22Rv1 (cell line): ENCODE results near the gene TNP1.

Experiments used
- ZFX ChIP-seq: fragments of 450-650 bp; IDR thresholded peaks from 2 replicates; pipeline ENCODE4 v1.6.1; 2017; ENCODE audit warnings: antibody characterized with exemption, borderline replicate concordance
- TF ChIP-seq, protein P1 (sequence below): fragments of 450-650 bp; IDR thresholded peaks from 2 replicates; pipeline ENCODE4 v1.5.1; 2017; ENCODE audit warnings: mild to moderate bottlenecking

DNA sequence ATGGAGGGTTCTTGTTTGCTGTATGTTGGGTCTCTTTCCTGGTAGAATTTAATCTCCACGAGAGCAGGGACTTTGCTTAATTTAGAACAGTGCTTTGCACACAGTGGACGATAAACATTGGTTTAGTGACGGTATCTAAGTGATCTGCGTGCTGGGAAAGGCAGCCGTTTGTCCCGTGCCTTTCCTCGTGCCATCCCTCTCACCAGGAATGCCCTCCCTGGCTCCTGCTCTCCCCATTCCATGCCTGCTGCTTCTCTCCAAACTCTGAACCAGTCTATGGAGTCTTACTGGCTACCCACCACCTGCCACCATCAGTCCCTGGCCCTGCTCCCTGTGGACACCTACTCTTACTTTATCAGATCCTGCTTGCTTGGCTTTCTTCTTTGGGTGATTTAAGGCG is 27.3 kb upstream of the TNP1 start:
- TF ChIP-seq, protein P1, sequence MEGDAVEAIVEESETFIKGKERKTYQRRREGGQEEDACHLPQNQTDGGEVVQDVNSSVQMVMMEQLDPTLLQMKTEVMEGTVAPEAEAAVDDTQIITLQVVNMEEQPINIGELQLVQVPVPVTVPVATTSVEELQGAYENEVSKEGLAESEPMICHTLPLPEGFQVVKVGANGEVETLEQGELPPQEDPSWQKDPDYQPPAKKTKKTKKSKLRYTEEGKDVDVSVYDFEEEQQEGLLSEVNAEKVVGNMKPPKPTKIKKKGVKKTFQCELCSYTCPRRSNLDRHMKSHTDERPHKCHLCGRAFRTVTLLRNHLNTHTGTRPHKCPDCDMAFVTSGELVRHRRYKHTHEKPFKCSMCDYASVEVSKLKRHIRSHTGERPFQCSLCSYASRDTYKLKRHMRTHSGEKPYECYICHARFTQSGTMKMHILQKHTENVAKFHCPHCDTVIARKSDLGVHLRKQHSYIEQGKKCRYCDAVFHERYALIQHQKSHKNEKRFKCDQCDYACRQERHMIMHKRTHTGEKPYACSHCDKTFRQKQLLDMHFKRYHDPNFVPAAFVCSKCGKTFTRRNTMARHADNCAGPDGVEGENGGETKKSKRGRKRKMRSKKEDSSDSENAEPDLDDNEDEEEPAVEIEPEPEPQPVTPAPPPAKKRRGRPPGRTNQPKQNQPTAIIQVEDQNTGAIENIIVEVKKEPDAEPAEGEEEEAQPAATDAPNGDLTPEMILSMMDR, result no peak
- no peak for TF ChIP-seq ZFX
